GM12878 (cell line): ENCODE data around the gene DCDC2. TPM values are rescaled to one million over a fixed set of nuclear protein-coding genes. Genes with fewer than 3 reads are reported as not detected.
"Not testable (repeated sequence)": the region's sequence is repeated elsewhere in the genome, so short reads cannot be mapped to it uniquely, and the experiment has no call there.

Source experiments
- ATAC-seq: fragments of 200-7000 bp; cut with Tn5 transposase; 3 replicates; pipeline ENCODE4 v1.9.1; 2020; ENCODE audit warnings: mild to moderate bottlenecking, moderate library complexity
- BruUV-seq: library from RNA; stranded (reverse); fragments of 400-500 nt; replicated peaks from 2 replicates; lab custom pipeline; 2021; lab: Mats Ljungman, UMichigan
- CTCF ChIA-PET: fragments of 300-600 bp; sonication (Branson Sonifier 250); formaldehyde crosslinking; extraction: SDS; loops from one replicate; lab custom pipeline; 2021; ENCODE audit warnings: inconsistent platforms; lab: Yijun Ruan, JAX
- POLR2A ChIA-PET: fragments of 350-600 bp; formaldehyde crosslinking; extraction: SDS; loops from one replicate; lab custom pipeline; 2021; ENCODE audit warnings: inconsistent platforms; lab: Charles Lee
- RAD21 ChIA-PET: fragments of 300-600 bp; sonication (Branson Sonifier 250); formaldehyde crosslinking; loops from one replicate; lab custom pipeline; 2023; ENCODE audit warnings: antibody characterized with exemption; ENCODE audit not compliant: unreplicated experiment; lab: Charles Lee
- SMC1A ChIA-PET: fragments of 300-600 bp; sonication (Branson Sonifier 250); formaldehyde crosslinking; loops from one replicate; lab custom pipeline; 2023; ENCODE audit not compliant: unreplicated experiment, uncharacterized antibody; lab: Charles Lee
- DNase-seq: peaks from one replicate; pipeline ENCODE4 v3.0.0-alpha.2; 2011; ENCODE audit warnings: low read depth, low spot score
- FAIRE-seq: peaks from 3 replicates; lab custom pipeline; 2011; peaks lifted over from hg19 to GRCh38; lab: Jason Lieb, UNC
- H2AFZ ChIP-seq: 2 replicates; pipeline ENCODE4 v1.6.0; 2011; ENCODE audit warnings: low read depth, low read length, control low read depth; ENCODE audit not compliant: control insufficient read depth
- H3K27ac ChIP-seq: 2 replicates; pipeline ENCODE4 v1.5.1; 2011; ENCODE audit warnings: control low read depth; ENCODE audit not compliant: control insufficient read depth, insufficient read depth
- H3K27me3 ChIP-seq, 2 experiments: replicated peaks in 1 of 2; 2 replicates each; pipeline versions ENCODE4 v1.6.0 to v1.6.1; 2011; ENCODE audit warnings: low read length in 1 of 2; ENCODE audit not compliant: control insufficient read depth in 2 of 2, insufficient read depth in 2 of 2
- H3K36me3 ChIP-seq, 2 experiments: 2 replicates each; pipeline ENCODE4 v1.5.1; 2011; ENCODE audit warnings: low read length in 1 of 2; ENCODE audit not compliant: control insufficient read depth in 2 of 2, insufficient read depth in 2 of 2
- H3K4me1 ChIP-seq: 2 replicates; pipeline ENCODE4 v1.6.1; 2011; ENCODE audit warnings: mild to moderate bottlenecking, low read length, moderate library complexity, mixed read lengths; ENCODE audit not compliant: control insufficient read depth, insufficient read depth
- H3K4me2 ChIP-seq: 2 replicates; pipeline ENCODE4 v1.6.0; 2011; ENCODE audit warnings: control low read depth; ENCODE audit not compliant: control insufficient read depth, insufficient read depth
- H3K4me3 ChIP-seq: fragments of 200-600 bp; sonication (generic); 2 replicates; pipeline ENCODE4 v1.5.1; 2016
- H3K79me2 ChIP-seq: 2 replicates; pipeline ENCODE4 v1.6.0; 2011; ENCODE audit warnings: low read length; ENCODE audit not compliant: control insufficient read depth, insufficient read depth
- H3K9ac ChIP-seq: 2 replicates; pipeline ENCODE4 v1.8.0; 2011; ENCODE audit warnings: low read length, control low read depth, mixed read lengths; ENCODE audit not compliant: control insufficient read depth, insufficient read depth
- H3K9me3 ChIP-seq: replicated peaks from 3 replicates; pipeline ENCODE4 v1.5.1; 2011; ENCODE audit warnings: mild to moderate bottlenecking, low read length; ENCODE audit not compliant: control insufficient read depth, insufficient read depth
- H4K20me1 ChIP-seq: 2 replicates; pipeline ENCODE4 v1.6.0; 2011; ENCODE audit not compliant: control insufficient read depth, insufficient read depth
- BACH1 ChIP-seq: fragments of 450-650 bp; IDR thresholded peaks from 2 replicates; pipeline ENCODE4 v1.6.1; 2017; ENCODE audit warnings: mild to moderate bottlenecking, borderline replicate concordance
- EGR1 ChIP-seq, 2 experiments: IDR thresholded peaks; 1 replicate in 1 of 2; 2 replicates in 1 of 2; pipeline ENCODE4 v1.6.1; 2011 to 2012; ENCODE audit warnings: low read depth in 2 of 2, low read length in 2 of 2, borderline replicate concordance in 1 of 2, mild to moderate bottlenecking in 1 of 2, moderate library complexity in 1 of 2
- MAX ChIP-seq: IDR thresholded peaks from 2 replicates; pipeline ENCODE4 v1.6.1; 2012; ENCODE audit warnings: low read depth, low read length, improper control_type of control experiment
- STAT3 ChIP-seq: IDR thresholded peaks from 2 replicates; pipeline ENCODE4 v1.6.1; 2011; ENCODE audit warnings: low read depth, low read length, improper control_type of control experiment
- ZBTB33 ChIP-seq: fragments of 450-650 bp; IDR thresholded peaks from 2 replicates; pipeline ENCODE4 v1.6.1; 2017; ENCODE audit warnings: mild to moderate bottlenecking
- WGBS: methylation state at CpG from one replicate; pipeline ENCODE4 v1.1.6; 2016; ENCODE audit warnings: low lambda C conversion rate; ENCODE audit not compliant: insufficient replicate concordance, insufficient coverage; ENCODE audit errors: missing lambda C conversion rate; 5-methylcytosine and 5-hydroxymethylcytosine counted together
- in situ Hi-C: fragments of 300-500 bp; cut with MboI; formaldehyde crosslinking; loops from 9 replicates; pipeline ENCODE4 v1.14.3; 2018; ENCODE audit warnings: mixed read lengths
- intact Hi-C: fragments of 100-400 bp; cut with micrococcal nuclease; formaldehyde crosslinking; loops from one replicate; pipeline ENCODE4 v1.14.2; 2022; ENCODE audit not compliant: unreplicated experiment
- polyA plus RNA-seq, 11 experiments: library from polyadenylated mRNA; depleted of rRNA in 4 of 11; unstranded in 6 of 11; stranded (reverse) in 5 of 11; fragments of >200 nt; fragmentation: Nextera tagmentation in 4 of 11; fragmentation: Illumina TruSeq in 1 of 11; extraction: Ambion mirVana in 4 of 11; extraction: Trizol in 1 of 11; gene quantifications; 1 replicate in 1 of 11; 2 replicates in 10 of 11; pipeline versions ENCODE4 v1.2.1 to v1.2.3, GENCODE V29; 2011 to 2016; ENCODE audit warnings: inconsistent platforms in 2 of 11, missing spikeins in 2 of 11, low read depth in 1 of 11
- total RNA-seq, 4 experiments: library from RNA; depleted of rRNA in 3 of 4; stranded (reverse); fragments of >200 nt in 3 of 4; fragmentation: Illumina TruSeq in 1 of 4; extraction: Trizol in 1 of 4; gene quantifications; 2 replicates each; pipeline versions ENCODE4 v1.2.1 to v1.2.3, GENCODE V29; 2013 to 2021
- TF ChIP-seq, protein P1 (sequence below): IDR thresholded peaks from 2 replicates; pipeline ENCODE4 v1.6.1; 2011; ENCODE audit warnings: borderline replicate concordance, low read depth, mild to moderate bottlenecking, moderate library complexity, low read length; ENCODE audit not compliant: insufficient read depth, poor library complexity, severe bottlenecking
- TF ChIP-seq, protein P2 (sequence below): fragments of 450-650 bp; IDR thresholded peaks from 2 replicates; pipeline ENCODE4 v1.6.1; 2017; ENCODE audit warnings: mild to moderate bottlenecking, moderate library complexity

Gene DCDC2
- total and polyA plus RNA-seq, 10 of the 15 experiments (the other 5 are each of a cell fraction or from before 2014, with no cell fraction given) = under 0.01 to 0.03 TPM; not detected in 8

DNA sequence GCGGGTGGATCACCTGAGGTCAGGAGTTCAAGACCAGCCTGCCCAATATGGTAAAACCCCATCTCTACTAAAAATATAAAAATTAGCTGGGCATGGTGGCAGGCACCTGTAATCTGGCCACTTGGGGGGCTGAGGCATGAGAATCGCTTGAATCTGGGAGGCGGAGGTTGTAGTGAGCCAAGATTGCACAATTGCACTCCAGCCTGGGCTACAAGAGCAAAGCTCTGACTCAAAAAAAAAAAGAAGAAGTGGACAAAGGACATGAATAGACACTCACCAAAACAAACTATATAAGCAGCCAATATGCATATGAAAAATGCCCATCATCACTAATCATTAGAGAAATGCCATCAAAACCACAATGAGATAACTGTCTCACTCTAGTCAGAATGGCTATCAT, 121.1 kb downstream of the DCDC2 start:
- H3K36me3 ChIP-seq, BruUV-seq, H4K20me1 ChIP-seq, in situ Hi-C loops, H3K4me1 ChIP-seq, CTCF ChIA-PET, H3K9ac ChIP-seq, FAIRE-seq, H3K27ac ChIP-seq, DNase-seq, H3K4me3 ChIP-seq, H3K27me3 ChIP-seq, intact Hi-C loops, SMC1A ChIA-PET, H3K9me3 ChIP-seq, RAD21 ChIA-PET, H2AFZ ChIP-seq, H3K79me2 ChIP-seq, ATAC-seq, H3K4me2 ChIP-seq, POLR2A ChIA-PET: not testable (repeated sequence)
- 74% methylated on average over 3 of the region's 3 CpGs for WGBS

DNA sequence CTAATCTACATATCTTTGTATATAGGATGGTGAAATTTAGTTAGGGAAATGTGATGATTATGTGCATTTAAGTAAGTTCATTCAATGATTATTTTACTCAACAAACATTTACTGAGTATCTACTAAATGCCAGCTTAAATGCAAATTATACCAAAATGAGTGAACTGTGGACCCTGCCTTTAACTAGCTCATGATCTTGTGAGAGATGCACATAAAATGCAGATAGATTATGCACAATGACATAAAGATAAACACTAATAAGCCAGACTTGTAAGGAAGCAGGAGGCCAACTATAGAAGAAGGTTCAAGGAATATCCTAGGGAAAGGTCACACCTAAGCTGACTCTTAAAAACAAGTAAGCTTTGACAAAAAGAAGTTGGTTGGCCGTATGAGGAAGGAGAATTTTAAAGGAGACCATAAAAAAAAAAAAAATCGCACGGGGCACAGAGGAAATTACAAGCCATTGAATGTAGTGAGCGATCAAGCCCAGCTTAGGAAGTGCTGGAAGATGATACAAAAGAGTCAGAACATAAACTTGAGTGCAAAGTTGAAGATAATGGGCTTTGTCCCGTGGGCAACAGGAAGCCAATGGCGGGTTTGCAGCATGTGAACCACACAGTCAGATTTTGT, 123.9 kb downstream of the DCDC2 start:
- H2AFZ ChIP-seq = no peak overlapping the region
- 2% methylated on average over 6 of the region's 6 CpGs for WGBS
- RAD21 ChIA-PET = no interaction called here
- no peaks in the 10 kb centered on the region for H3K9me3 ChIP-seq
- H3K4me2 ChIP-seq = no peak overlapping the region
- H3K9ac ChIP-seq = no peak overlapping the region
- CTCF ChIA-PET = no interaction called here
- DNase-seq = no peak
- intact Hi-C loops (no loop called here), in situ Hi-C loops (no loop called here)
- H3K79me2 ChIP-seq = no peaks in the 10 kb centered on the region
- no peaks in the 10 kb centered on the region for H3K27me3 ChIP-seq
- H3K27ac ChIP-seq = no peak overlapping the region
- no peaks in the 10 kb centered on the region for H3K36me3 ChIP-seq
- H4K20me1 ChIP-seq = no peaks in the 10 kb centered on the region
- no peak for ATAC-seq
- no peak for FAIRE-seq
- BruUV-seq = no TSS peak
- POLR2A ChIA-PET = no interaction called here
- H3K4me3 ChIP-seq = no peak overlapping the region
- SMC1A ChIA-PET = interaction anchor here (0.7 to 1.2 kb wide), 2 partner anchors 15 to 19 kb away, joined by 3 read pairs; no protein-coding TSS in a partner anchor
- no peaks in the 10 kb centered on the region for H3K4me1 ChIP-seq
- TF ChIP-seq EGR1 (IDR thresholded peaks at IDR 0.05; ENCODE audit: borderline replicate concordance in 1 of 2, low read depth in 2 of 2, low read length in 2 of 2) (no peak), ZBTB33 (no peak), BACH1 (no peak), STAT3 (no peak), MAX (no peak)
- TF ChIP-seq, protein P1, sequence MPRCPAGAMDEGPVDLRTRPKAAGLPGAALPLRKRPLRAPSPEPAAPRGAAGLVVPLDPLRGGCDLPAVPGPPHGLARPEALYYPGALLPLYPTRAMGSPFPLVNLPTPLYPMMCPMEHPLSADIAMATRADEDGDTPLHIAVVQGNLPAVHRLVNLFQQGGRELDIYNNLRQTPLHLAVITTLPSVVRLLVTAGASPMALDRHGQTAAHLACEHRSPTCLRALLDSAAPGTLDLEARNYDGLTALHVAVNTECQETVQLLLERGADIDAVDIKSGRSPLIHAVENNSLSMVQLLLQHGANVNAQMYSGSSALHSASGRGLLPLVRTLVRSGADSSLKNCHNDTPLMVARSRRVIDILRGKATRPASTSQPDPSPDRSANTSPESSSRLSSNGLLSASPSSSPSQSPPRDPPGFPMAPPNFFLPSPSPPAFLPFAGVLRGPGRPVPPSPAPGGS = no peak
- TF ChIP-seq, protein P2, sequence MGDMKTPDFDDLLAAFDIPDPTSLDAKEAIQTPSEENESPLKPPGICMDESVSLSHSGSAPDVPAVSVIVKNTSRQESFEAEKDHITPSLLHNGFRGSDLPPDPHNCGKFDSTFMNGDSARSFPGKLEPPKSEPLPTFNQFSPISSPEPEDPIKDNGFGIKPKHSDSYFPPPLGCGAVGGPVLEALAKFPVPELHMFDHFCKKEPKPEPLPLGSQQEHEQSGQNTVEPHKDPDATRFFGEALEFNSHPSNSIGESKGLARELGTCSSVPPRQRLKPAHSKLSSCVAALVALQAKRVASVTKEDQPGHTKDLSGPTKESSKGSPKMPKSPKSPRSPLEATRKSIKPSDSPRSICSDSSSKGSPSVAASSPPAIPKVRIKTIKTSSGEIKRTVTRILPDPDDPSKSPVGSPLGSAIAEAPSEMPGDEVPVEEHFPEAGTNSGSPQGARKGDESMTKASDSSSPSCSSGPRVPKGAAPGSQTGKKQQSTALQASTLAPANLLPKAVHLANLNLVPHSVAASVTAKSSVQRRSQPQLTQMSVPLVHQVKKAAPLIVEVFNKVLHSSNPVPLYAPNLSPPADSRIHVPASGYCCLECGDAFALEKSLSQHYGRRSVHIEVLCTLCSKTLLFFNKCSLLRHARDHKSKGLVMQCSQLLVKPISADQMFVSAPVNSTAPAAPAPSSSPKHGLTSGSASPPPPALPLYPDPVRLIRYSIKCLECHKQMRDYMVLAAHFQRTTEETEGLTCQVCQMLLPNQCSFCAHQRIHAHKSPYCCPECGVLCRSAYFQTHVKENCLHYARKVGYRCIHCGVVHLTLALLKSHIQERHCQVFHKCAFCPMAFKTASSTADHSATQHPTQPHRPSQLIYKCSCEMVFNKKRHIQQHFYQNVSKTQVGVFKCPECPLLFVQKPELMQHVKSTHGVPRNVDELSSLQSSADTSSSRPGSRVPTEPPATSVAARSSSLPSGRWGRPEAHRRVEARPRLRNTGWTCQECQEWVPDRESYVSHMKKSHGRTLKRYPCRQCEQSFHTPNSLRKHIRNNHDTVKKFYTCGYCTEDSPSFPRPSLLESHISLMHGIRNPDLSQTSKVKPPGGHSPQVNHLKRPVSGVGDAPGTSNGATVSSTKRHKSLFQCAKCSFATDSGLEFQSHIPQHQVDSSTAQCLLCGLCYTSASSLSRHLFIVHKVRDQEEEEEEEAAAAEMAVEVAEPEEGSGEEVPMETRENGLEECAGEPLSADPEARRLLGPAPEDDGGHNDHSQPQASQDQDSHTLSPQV = no peak
